Keratinocyte (primary cell): ENCODE data around the gene CAPN11. TPM values are rescaled to one million over a fixed set of nuclear protein-coding genes. Genes with fewer than 3 reads are reported as not detected.

Source experiments
- DNase-seq: peaks from one replicate; pipeline ENCODE4 v3.0.0-alpha.2; 2011; ENCODE audit warnings: low read depth, missing footprints, low spot score
- FAIRE-seq: peaks from 2 replicates; lab custom pipeline; 2011; peaks lifted over from hg19 to GRCh38; lab: Jason Lieb, UNC
- H2AFZ ChIP-seq: 2 replicates; pipeline ENCODE4 v1.6.0; 2012; ENCODE audit warnings: low read length, control low read depth, inconsistent platforms; ENCODE audit not compliant: control insufficient read depth
- H3K27ac ChIP-seq: 2 replicates; pipeline ENCODE4 v1.5.1; 2011; ENCODE audit warnings: low read length; ENCODE audit not compliant: control insufficient read depth, insufficient read depth
- H3K27me3 ChIP-seq: 3 replicates; pipeline ENCODE4 v1.6.0; 2011; ENCODE audit warnings: low read length; ENCODE audit not compliant: control insufficient read depth, insufficient read depth; ENCODE audit errors: extremely low read depth
- H3K36me3 ChIP-seq, 2 experiments: 2 replicates in 1 of 2; 3 replicates in 1 of 2; pipeline ENCODE4 v1.5.1; 2011; ENCODE audit warnings: low read length in 2 of 2, mild to moderate bottlenecking in 1 of 2; ENCODE audit not compliant: control insufficient read depth in 2 of 2, insufficient read depth in 2 of 2; ENCODE audit errors: extremely low read depth in 1 of 2
- H3K4me1 ChIP-seq: 3 replicates; pipeline ENCODE4 v1.5.1; 2011; ENCODE audit warnings: low read length; ENCODE audit not compliant: control insufficient read depth, insufficient read depth; ENCODE audit errors: extremely low read depth
- H3K4me2 ChIP-seq: 3 replicates; pipeline ENCODE4 v1.6.0; 2011; ENCODE audit warnings: low read depth, low read length; ENCODE audit not compliant: control insufficient read depth, insufficient read depth; ENCODE audit errors: extremely low read depth
- H3K4me3 ChIP-seq, 3 experiments: fragments of 200-600 bp in 1 of 3; sonication (generic) in 1 of 3; 2 replicates in 2 of 3; 3 replicates in 1 of 3; pipeline ENCODE4 v1.5.1; 2011 to 2016; ENCODE audit warnings: low read length in 3 of 3, mild to moderate bottlenecking in 3 of 3, control low read depth in 2 of 3, inconsistent platforms in 1 of 3, low read depth in 1 of 3, mixed read lengths in 1 of 3, mixed run types in 1 of 3, moderate library complexity in 1 of 3; ENCODE audit not compliant: control insufficient read depth in 2 of 3, insufficient read depth in 2 of 3; ENCODE audit errors: extremely low read depth in 1 of 3
- H3K79me2 ChIP-seq: 2 replicates; pipeline ENCODE4 v1.6.0; 2012; ENCODE audit warnings: low read length; ENCODE audit not compliant: control insufficient read depth, insufficient read depth
- H3K9ac ChIP-seq: 3 replicates; pipeline ENCODE4 v1.6.0; 2011; ENCODE audit warnings: low read length; ENCODE audit not compliant: control insufficient read depth, insufficient read depth; ENCODE audit errors: extremely low read depth
- H3K9me1 ChIP-seq: 3 replicates; pipeline ENCODE4 v1.6.0; 2011; ENCODE audit warnings: low read length; ENCODE audit not compliant: control insufficient read depth, insufficient read depth; ENCODE audit errors: extremely low read depth
- H3K9me3 ChIP-seq: 2 replicates; pipeline ENCODE4 v1.5.1; 2012; ENCODE audit warnings: low read depth, low read length; ENCODE audit not compliant: control insufficient read depth
- H4K20me1 ChIP-seq: 3 replicates; pipeline ENCODE4 v1.6.0; 2011; ENCODE audit warnings: low read length; ENCODE audit not compliant: control insufficient read depth, insufficient read depth; ENCODE audit errors: extremely low read depth
- EZH2 ChIP-seq: IDR thresholded peaks from one replicate; pipeline ENCODE4 v1.6.1; 2012; ENCODE audit warnings: inconsistent platforms, mild to moderate bottlenecking, low read length, moderate library complexity
- dilution Hi-C: fragments of 300-500 bp; cut with MboI; formaldehyde crosslinking; loops from one replicate; pipeline ENCODE4 v1.7.0; 2020; ENCODE audit warnings: low sequenced_read_pairs; ENCODE audit not compliant: extremely low pct_ligation_motif_present
- polyA plus RNA-seq, 5 experiments: library from polyadenylated mRNA; depleted of rRNA in 3 of 5; stranded (reverse) in 3 of 5; stranded (forward) in 1 of 5; unstranded in 1 of 5; fragments of >200 nt; gene quantifications; 1 replicate in 1 of 5; 2 replicates in 3 of 5; 3 replicates in 1 of 5; pipeline versions ENCODE4 v1.2.1 to v1.2.3, GENCODE V29; 2011 to 2012; ENCODE audit warnings: missing spikeins in 2 of 5, low read depth in 1 of 5, low replicate concordance in 1 of 5
- TF ChIP-seq, protein P1 (sequence below), 3 experiments: IDR thresholded peaks in 1 of 3; conservative IDR thresholded peaks in 1 of 3; optimal IDR thresholded peaks in 1 of 3; 2 replicates in 2 of 3; 3 replicates in 1 of 3; pipeline versions ENCODE3 to v1.5.1; 2011; ENCODE audit warnings: low read length in 3 of 3, mild to moderate bottlenecking in 3 of 3, moderate library complexity in 2 of 3, control low read depth in 1 of 3, inconsistent platforms in 1 of 3; ENCODE audit not compliant: insufficient read depth in 2 of 3; ENCODE audit errors: extremely low read depth in 1 of 3

Gene CAPN11
- polyA plus RNA-seq, 1 donor (not counting 4 experiments of a cell fraction or from before 2014, with no cell fraction given): not detected

DNA sequence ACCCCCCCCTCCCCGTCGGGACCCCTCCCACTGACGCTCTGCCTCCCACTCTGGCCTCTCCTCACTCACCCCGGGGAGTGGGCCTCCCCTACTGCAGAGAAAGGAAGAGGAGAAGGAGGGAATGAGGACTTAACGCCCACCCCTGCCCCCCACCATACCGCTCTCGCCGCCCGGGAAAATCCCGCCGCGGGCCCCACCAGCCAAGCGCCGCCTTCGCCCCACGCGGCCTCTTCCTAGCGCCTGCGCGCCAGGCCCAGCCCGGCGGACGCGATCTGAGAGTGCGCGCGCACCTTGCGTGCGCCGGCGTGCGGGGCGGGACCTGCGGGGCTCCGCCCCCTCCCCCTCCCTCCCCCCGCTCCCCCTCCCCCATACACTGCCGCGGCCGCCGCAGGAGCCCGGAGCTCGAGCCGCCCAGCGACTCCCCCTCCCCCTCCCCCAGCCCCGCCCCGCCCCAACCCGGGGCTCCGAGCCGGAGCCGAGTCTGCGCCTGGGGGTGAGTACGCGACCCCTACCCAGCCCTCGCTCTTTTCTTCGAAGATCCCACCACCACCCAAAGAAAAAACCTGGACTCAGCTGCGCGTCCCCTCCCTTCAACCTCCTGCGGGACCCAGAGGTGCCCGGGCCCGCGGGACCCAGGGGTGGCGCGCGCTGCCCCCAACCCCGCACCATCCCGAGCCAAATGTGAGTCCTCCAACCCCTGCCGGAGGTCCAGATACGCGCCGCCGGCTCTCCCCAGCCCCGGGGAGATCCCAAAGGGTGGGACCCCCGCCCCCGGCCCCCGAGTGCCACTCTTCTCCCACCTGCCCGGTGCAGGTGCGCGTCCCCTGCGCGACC, 31.2 kb upstream of the CAPN11 start, which contains the start of the genes MRPL14 and TMEM63B:
Gene MRPL14 (minus strand): TSS at position 267 of the 834 bp plus-strand sequence. CDS start 10,841 bp downstream, outside the sequence.
Gene TMEM63B (plus strand): TSS at position 369 of the 834 bp plus-strand sequence. CDS start 7,031 bp downstream, outside the sequence.
- dilution Hi-C loops: no loop called here
- peak within 1 kb of the TSS; percentile 89 for H3K27ac ChIP-seq
- no peak within 1 kb of the TSS for H2AFZ ChIP-seq
- no peak for FAIRE-seq
- no peak for DNase-seq
- peaks cover 54% of the 10 kb centered on the region for H3K4me1 ChIP-seq
- no peaks in the 10 kb centered on the region for H3K9me1 ChIP-seq
- peak within 1 kb of the TSS; percentile 84 to 96 (median 85) for H3K4me3 ChIP-seq
- peak within 1 kb of the TSS; percentile 90 for H3K9ac ChIP-seq
- H3K79me2 ChIP-seq: peaks cover 90% of the 10 kb centered on the region
- no peaks in the 10 kb centered on the region for H3K9me3 ChIP-seq
- peaks cover 13% of the 10 kb centered on the region for H4K20me1 ChIP-seq
- H3K4me2 ChIP-seq: peak within 1 kb of the TSS; percentile 88
- H3K27me3 ChIP-seq: no peaks in the 10 kb centered on the region
- peaks cover 4 to 12% of the 10 kb centered on the region in 2 experiments for H3K36me3 ChIP-seq
- TF ChIP-seq EZH2: no peak
- TF ChIP-seq, protein P1, sequence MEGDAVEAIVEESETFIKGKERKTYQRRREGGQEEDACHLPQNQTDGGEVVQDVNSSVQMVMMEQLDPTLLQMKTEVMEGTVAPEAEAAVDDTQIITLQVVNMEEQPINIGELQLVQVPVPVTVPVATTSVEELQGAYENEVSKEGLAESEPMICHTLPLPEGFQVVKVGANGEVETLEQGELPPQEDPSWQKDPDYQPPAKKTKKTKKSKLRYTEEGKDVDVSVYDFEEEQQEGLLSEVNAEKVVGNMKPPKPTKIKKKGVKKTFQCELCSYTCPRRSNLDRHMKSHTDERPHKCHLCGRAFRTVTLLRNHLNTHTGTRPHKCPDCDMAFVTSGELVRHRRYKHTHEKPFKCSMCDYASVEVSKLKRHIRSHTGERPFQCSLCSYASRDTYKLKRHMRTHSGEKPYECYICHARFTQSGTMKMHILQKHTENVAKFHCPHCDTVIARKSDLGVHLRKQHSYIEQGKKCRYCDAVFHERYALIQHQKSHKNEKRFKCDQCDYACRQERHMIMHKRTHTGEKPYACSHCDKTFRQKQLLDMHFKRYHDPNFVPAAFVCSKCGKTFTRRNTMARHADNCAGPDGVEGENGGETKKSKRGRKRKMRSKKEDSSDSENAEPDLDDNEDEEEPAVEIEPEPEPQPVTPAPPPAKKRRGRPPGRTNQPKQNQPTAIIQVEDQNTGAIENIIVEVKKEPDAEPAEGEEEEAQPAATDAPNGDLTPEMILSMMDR (optimal IDR thresholded peaks at IDR 0.05 in 1 of 3, IDR thresholded peaks at IDR 0.05 in 1 of 3, conservative IDR thresholded peaks at IDR 0.05 in 1 of 3; ENCODE audit: extremely low read depth in 1 of 3, insufficient read depth in 2 of 3, low read length in 3 of 3): no peak

DNA sequence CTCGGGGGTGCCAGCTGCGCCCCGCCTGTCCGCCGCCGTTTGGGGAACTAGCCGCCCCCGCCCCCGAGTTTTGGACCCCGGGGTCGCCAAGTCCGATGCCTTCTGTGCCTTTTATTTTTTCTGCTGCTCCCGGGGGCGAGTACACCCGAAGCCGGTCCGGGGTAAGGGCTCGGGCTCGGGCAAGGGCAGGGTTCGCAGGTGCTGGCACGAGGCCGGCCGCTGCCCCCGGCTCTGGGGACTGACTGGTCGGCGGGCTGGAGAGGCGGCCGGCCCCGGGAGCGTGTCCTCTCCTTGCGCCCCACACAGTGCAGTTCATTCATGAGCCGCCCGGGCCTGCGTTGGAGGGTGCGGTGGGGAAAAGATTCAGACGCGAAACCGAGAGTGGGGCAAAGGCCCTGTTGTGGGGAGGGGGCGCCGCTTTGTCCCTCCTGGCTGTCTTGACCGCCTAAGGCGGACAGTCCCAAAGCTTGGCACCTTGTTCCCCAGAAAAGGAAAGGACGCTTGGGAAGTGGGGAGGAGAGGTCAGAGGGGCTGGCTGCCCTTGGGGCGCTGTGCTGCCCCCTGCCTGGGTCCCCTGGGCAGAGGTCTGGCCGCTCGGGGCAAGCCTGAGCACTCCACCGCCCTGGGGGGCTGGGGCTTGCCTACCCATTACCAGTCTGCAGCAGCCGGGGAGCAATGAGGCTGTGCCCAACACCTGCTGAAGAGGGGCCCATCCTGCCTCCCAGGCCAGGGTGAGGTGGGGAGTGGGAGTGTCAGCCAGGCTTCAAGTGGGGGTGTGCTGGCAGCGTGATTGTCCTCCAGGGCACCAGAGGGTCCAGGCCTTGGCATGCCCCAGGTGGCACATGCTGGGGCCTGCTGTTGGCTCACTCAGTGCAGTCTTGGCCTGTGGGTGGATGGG, 30.4 kb upstream of the CAPN11 start:
- Histone ChIP-seq H2AFZ (no peak overlapping the region), H3K4me2 (peak overlapping the region; percentile 88), H3K9me1 (no peaks in the 10 kb centered on the region), H3K36me3 (peaks cover 4 to 12% of the 10 kb centered on the region in 2 experiments), H3K79me2 (peaks cover 90% of the 10 kb centered on the region), H3K4me3 (peak overlapping the region; percentile 79 to 96 (median 85)), H3K9ac (peak overlapping the region; percentile 83), H4K20me1 (peaks cover 14% of the 10 kb centered on the region), H3K27ac (peak overlapping the region; percentile 60), H3K9me3 (no peaks in the 10 kb centered on the region), H3K27me3 (no peaks in the 10 kb centered on the region), H3K4me1 (peaks cover 54% of the 10 kb centered on the region)
- FAIRE-seq (peak; percentile 43), DNase-seq (no peak)
- dilution Hi-C loops: no loop called here
- TF ChIP-seq, protein P1 (optimal IDR thresholded peaks at IDR 0.05 in 1 of 3, IDR thresholded peaks at IDR 0.05 in 1 of 3, conservative IDR thresholded peaks at IDR 0.05 in 1 of 3; ENCODE audit: extremely low read depth in 1 of 3, insufficient read depth in 2 of 3, low read length in 3 of 3): peak in 1 of 3 experiments; percentile 24
- no peak for TF ChIP-seq EZH2
